H9 (cell line): ENCODE measurements around the gene LRRC45. TPM values are rescaled to one million over a fixed set of nuclear protein-coding genes. Genes with fewer than 3 reads are reported as not detected.

Experiments used
- DNase-seq: peaks from one replicate; pipeline ENCODE4 v3.0.0-alpha.2; 2017
- H2AFZ ChIP-seq: one replicate; pipeline ENCODE4 v1.6.1; 2013; ENCODE audit warnings: mild to moderate bottlenecking, low read length, control low read depth, moderate library complexity
- H2AK5ac ChIP-seq: 2 replicates; pipeline ENCODE4 v1.6.1; 2013; ENCODE audit warnings: low read length, control low read depth, mixed read lengths; ENCODE audit not compliant: insufficient read length
- H2BK120ac ChIP-seq: one replicate; pipeline ENCODE4 v1.6.1; 2013; ENCODE audit warnings: low read depth, mild to moderate bottlenecking, low read length, control low read depth, inconsistent platforms; ENCODE audit not compliant: poor library complexity, severe bottlenecking
- H2BK12ac ChIP-seq: 2 replicates; pipeline ENCODE4 v1.6.1; 2013; ENCODE audit warnings: low read length, control low read depth, mixed read lengths, low read depth; ENCODE audit not compliant: insufficient read length
- H2BK15ac ChIP-seq: 2 replicates; pipeline ENCODE4 v1.6.1; 2013; ENCODE audit warnings: low read depth, low read length, control low read depth
- H2BK20ac ChIP-seq: one replicate; pipeline ENCODE4 v1.6.1; 2013; ENCODE audit warnings: low read depth, mild to moderate bottlenecking, low read length, control low read depth, inconsistent platforms; ENCODE audit not compliant: poor library complexity, severe bottlenecking
- H2BK5ac ChIP-seq: 2 replicates; pipeline ENCODE4 v1.6.1; 2013; ENCODE audit warnings: low read length, control low read depth, mixed read lengths; ENCODE audit not compliant: insufficient read length
- H3K14ac ChIP-seq: 2 replicates; pipeline ENCODE4 v1.6.1; 2013; ENCODE audit warnings: low read length, control low read depth; ENCODE audit not compliant: insufficient read depth
- H3K18ac ChIP-seq: 2 replicates; pipeline ENCODE4 v1.6.1; 2013; ENCODE audit warnings: low read depth, mild to moderate bottlenecking, mixed read lengths, low read length, control low read depth; ENCODE audit not compliant: insufficient read length
- H3K23ac ChIP-seq: 2 replicates; pipeline ENCODE4 v1.6.1; 2013; ENCODE audit warnings: low read length, control low read depth, mixed read lengths, low read depth; ENCODE audit not compliant: insufficient read length
- H3K23me2 ChIP-seq: 2 replicates; pipeline ENCODE4 v1.6.1; 2013; ENCODE audit warnings: low read depth, mild to moderate bottlenecking, mixed read lengths, low read length, control low read depth; ENCODE audit not compliant: insufficient read length, poor library complexity, severe bottlenecking
- H3K27ac ChIP-seq: 2 replicates; pipeline ENCODE4 v1.5.1; 2013; ENCODE audit warnings: low read length, control low read depth, mixed read lengths, low read depth; ENCODE audit not compliant: insufficient read length
- H3K27me3 ChIP-seq: 2 replicates; pipeline ENCODE4 v1.6.1; 2013; ENCODE audit warnings: low read length, control low read depth, inconsistent platforms; ENCODE audit not compliant: insufficient read depth
- H3K4ac ChIP-seq: 2 replicates; pipeline ENCODE4 v1.6.1; 2013; ENCODE audit warnings: low read depth, mild to moderate bottlenecking, control low read depth, inconsistent platforms, low read length, moderate library complexity
- H3K4me1 ChIP-seq: 2 replicates; pipeline ENCODE4 v1.6.1; 2013; ENCODE audit warnings: low read length, control low read depth, inconsistent platforms; ENCODE audit not compliant: insufficient read depth
- H3K4me2 ChIP-seq: 2 replicates; pipeline ENCODE4 v1.6.1; 2013; ENCODE audit warnings: low read length, control low read depth, mixed read lengths; ENCODE audit not compliant: insufficient read length, insufficient read depth
- H3K56ac ChIP-seq: 2 replicates; pipeline ENCODE4 v1.6.1; 2013; ENCODE audit warnings: low read depth, mild to moderate bottlenecking, mixed read lengths, low read length, control low read depth; ENCODE audit not compliant: insufficient read length
- H3K79me1 ChIP-seq: 2 replicates; pipeline ENCODE4 v1.6.1; 2013; ENCODE audit warnings: low read depth, mild to moderate bottlenecking, moderate library complexity, low read length, control low read depth, inconsistent platforms; ENCODE audit not compliant: insufficient read depth, poor library complexity, severe bottlenecking
- H3K79me2 ChIP-seq: 2 replicates; pipeline ENCODE4 v1.6.1; 2013; ENCODE audit warnings: low read length, control low read depth, inconsistent platforms; ENCODE audit not compliant: insufficient read depth
- H3K9ac ChIP-seq: 2 replicates; pipeline ENCODE4 v1.6.1; 2013; ENCODE audit warnings: low read length, control low read depth, mixed read lengths; ENCODE audit not compliant: insufficient read length; ENCODE audit errors: extremely low read depth
- H3K9me3 ChIP-seq: one replicate; pipeline ENCODE4 v1.6.1; 2013; ENCODE audit warnings: low read depth, low read length, inconsistent platforms; ENCODE audit not compliant: control insufficient read depth
- H3T11ph ChIP-seq: one replicate; pipeline ENCODE4 v1.6.1; 2013; ENCODE audit warnings: mild to moderate bottlenecking, low read length, control low read depth, inconsistent platforms
- H4K20me1 ChIP-seq: one replicate; pipeline ENCODE4 v1.6.1; 2013; ENCODE audit not compliant: control insufficient read depth, insufficient read length, insufficient read depth
- H4K5ac ChIP-seq: 2 replicates; pipeline ENCODE4 v1.6.1; 2013; ENCODE audit warnings: low read depth, mild to moderate bottlenecking, mixed read lengths, low read length, control low read depth; ENCODE audit not compliant: insufficient read length
- H4K8ac ChIP-seq: replicated peaks from 2 replicates; pipeline ENCODE4 v1.6.1; 2013; ENCODE audit warnings: low read length, control low read depth, mixed read lengths, low read depth; ENCODE audit not compliant: insufficient read length
- H4K91ac ChIP-seq: 2 replicates; pipeline ENCODE4 v1.6.1; 2013; ENCODE audit warnings: low read depth, mild to moderate bottlenecking, moderate library complexity, mixed read lengths, low read length, control low read depth; ENCODE audit not compliant: insufficient read length
- H3K27ac Mint-ChIP-seq, 3 experiments: 2 replicates in 2 of 3; 3 replicates in 1 of 3; pipeline ENCODE4 v1.8.0; 2020 to 2021; ENCODE audit warnings: mixed read lengths in 3 of 3, mild to moderate bottlenecking in 1 of 3, moderate library complexity in 1 of 3
- H3K27me3 Mint-ChIP-seq: 2 replicates; pipeline ENCODE4 v1.8.0; 2021; ENCODE audit warnings: low read depth, mild to moderate bottlenecking, moderate library complexity, mixed read lengths
- H3K36me3 Mint-ChIP-seq, 3 experiments: 2 replicates in 2 of 3; 3 replicates in 1 of 3; pipeline ENCODE4 v1.8.0; 2020 to 2021; ENCODE audit warnings: low read depth in 3 of 3, mixed read lengths in 3 of 3; ENCODE audit not compliant: insufficient read depth in 1 of 3
- H3K4me1 Mint-ChIP-seq, 2 experiments: 2 replicates each; pipeline ENCODE4 v1.8.0; 2020; ENCODE audit warnings: mixed read lengths in 2 of 2
- H3K4me3 Mint-ChIP-seq, 2 experiments: 2 replicates in 1 of 2; 3 replicates in 1 of 2; pipeline ENCODE4 v1.8.0; 2020 to 2021; ENCODE audit warnings: mild to moderate bottlenecking in 2 of 2, mixed read lengths in 2 of 2, moderate library complexity in 1 of 2
- H3K9me3 Mint-ChIP-seq, 2 experiments: 2 replicates in 1 of 2; 3 replicates in 1 of 2; pipeline ENCODE4 v1.8.0; 2020; ENCODE audit warnings: mild to moderate bottlenecking in 2 of 2, mixed read lengths in 2 of 2, moderate library complexity in 1 of 2
- CTCF ChIP-seq: fragments of 200-600 bp; sonication (generic); conservative IDR thresholded peaks from 3 replicates; pipeline ENCODE4 v1.8.0; 2021; ENCODE audit warnings: antibody characterized with exemption, mild to moderate bottlenecking
- WGBS: extraction: QIAGEN DNeasy Blood & Tissue Kit; methylation state at CpG from one replicate; pipeline ENCODE4 v1.1.7; 2013; ENCODE audit warnings: missing lambda C conversion rate, low lambda C conversion rate, mixed read lengths; ENCODE audit not compliant: insufficient read length; ENCODE audit errors: extremely low coverage; 5-methylcytosine and 5-hydroxymethylcytosine counted together
- total RNA-seq: library from RNA; stranded (reverse); gene quantifications from 2 replicates; pipeline ENCODE4 v1.2.1, GENCODE V29; 2021

Gene LRRC45
- total RNA-seq, 1 experiment from 2014 or later: 28.7 TPM

- no peaks in the 10 kb centered on the region for H3K79me2 ChIP-seq
- no peak overlapping the region for H3T11ph ChIP-seq
- Mint-ChIP-seq H3K4me1 (no peaks in the 10 kb centered on the region), H3K27ac (no peak overlapping the region), H3K9me3 (no peaks in the 10 kb centered on the region), H3K4me3 (no peak overlapping the region; a peak in 1 of 5 replicates), H3K27me3 (no peaks in the 10 kb centered on the region), H3K36me3 (peaks cover 3 to 34% (median 34%) of the 10 kb centered on the region in 3 experiments)
- H3K9ac ChIP-seq: no peak overlapping the region
- no peak overlapping the region for H3K56ac ChIP-seq
- H4K20me1 ChIP-seq: peaks cover 3% of the 10 kb centered on the region
- no peak overlapping the region for H4K8ac ChIP-seq
- H2AK5ac ChIP-seq: no peak overlapping the region
- H2AFZ ChIP-seq: no peak overlapping the region
- no peaks in the 10 kb centered on the region for H3K79me1 ChIP-seq
- no peak overlapping the region for H3K14ac ChIP-seq
- no peak for TF ChIP-seq CTCF
- no peaks in the 10 kb centered on the region for H3K4me1 ChIP-seq
- H2BK20ac ChIP-seq: no peak overlapping the region
- H4K91ac ChIP-seq: no peak overlapping the region
- H4K5ac ChIP-seq: no peak overlapping the region
- no peaks in the 10 kb centered on the region for H3K27me3 ChIP-seq
- WGBS: no CpG with 5 or more reads among the region's 14 CpGs
- H2BK15ac ChIP-seq: no peak overlapping the region
- no peak overlapping the region for H2BK12ac ChIP-seq
- no peak overlapping the region for H3K27ac ChIP-seq
- no peak overlapping the region for H3K18ac ChIP-seq
- H2BK120ac ChIP-seq: no peak overlapping the region
- no peak for DNase-seq
- no peak overlapping the region for H3K23ac ChIP-seq
- H3K4ac ChIP-seq: no peak overlapping the region
- H3K4me2 ChIP-seq: no peak overlapping the region
- H2BK5ac ChIP-seq: no peak overlapping the region
- no peaks in the 10 kb centered on the region for H3K9me3 ChIP-seq
- peaks cover 9% of the 10 kb centered on the region for H3K23me2 ChIP-seq
Observed at GRCh38 chr17:82060614-82061013, 37.5 kb downstream of the LRRC45 start.
